ENCODE results near the gene CCDC137. TPM values are rescaled to one million over a fixed set of nuclear protein-coding genes. Genes with fewer than 3 reads are reported as not detected.

CCDC137 gene
- total RNA-seq, 2 experiments from 2014 or later: 34.0 to 36.8 TPM

DNA sequence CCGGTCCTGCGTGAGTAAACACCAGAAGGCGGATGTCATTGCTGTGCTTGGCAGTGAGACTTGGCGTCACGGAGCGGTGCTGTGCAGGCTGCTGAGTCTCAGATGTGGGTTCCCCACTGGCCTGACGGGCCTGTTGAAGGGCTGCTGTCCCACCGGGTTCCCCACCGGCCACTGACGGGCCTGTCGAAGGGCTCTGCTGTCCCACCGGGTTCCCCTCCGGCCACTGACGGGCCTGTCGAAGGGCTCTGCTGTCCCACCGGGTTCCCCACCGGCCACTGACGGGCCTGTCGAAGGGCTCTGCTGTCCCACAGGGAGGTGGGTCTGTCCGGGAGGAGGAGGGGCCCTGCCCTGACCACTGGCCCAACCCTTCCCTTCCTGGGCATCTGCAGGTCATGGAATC, 20.1 kb downstream of the CCDC137 start:
- H3K36me3 Mint-ChIP-seq: peaks cover 47% of the 10 kb centered on the region
- ChIA-PET CTCF (interaction anchor here (1.3 kb wide), 1 partner anchor 9 kb away, joined by 3 read pairs; no protein-coding TSS in a partner anchor), POLR2A (no interaction called here)
- intact Hi-C loops (cut with micrococcal nuclease): no loop called here
- H3K27me3 Mint-ChIP-seq: peaks cover 2% of the 10 kb centered on the region
- H3K27ac Mint-ChIP-seq: no peak overlapping the region
- peaks cover 32% of the 10 kb centered on the region for H3K4me1 Mint-ChIP-seq (ENCODE audit: low read depth)
- no peak for DNase-seq
- H3K9me3 Mint-ChIP-seq: no peaks in the 10 kb centered on the region
- H3K4me3 Mint-ChIP-seq: no peak overlapping the region

DNA sequence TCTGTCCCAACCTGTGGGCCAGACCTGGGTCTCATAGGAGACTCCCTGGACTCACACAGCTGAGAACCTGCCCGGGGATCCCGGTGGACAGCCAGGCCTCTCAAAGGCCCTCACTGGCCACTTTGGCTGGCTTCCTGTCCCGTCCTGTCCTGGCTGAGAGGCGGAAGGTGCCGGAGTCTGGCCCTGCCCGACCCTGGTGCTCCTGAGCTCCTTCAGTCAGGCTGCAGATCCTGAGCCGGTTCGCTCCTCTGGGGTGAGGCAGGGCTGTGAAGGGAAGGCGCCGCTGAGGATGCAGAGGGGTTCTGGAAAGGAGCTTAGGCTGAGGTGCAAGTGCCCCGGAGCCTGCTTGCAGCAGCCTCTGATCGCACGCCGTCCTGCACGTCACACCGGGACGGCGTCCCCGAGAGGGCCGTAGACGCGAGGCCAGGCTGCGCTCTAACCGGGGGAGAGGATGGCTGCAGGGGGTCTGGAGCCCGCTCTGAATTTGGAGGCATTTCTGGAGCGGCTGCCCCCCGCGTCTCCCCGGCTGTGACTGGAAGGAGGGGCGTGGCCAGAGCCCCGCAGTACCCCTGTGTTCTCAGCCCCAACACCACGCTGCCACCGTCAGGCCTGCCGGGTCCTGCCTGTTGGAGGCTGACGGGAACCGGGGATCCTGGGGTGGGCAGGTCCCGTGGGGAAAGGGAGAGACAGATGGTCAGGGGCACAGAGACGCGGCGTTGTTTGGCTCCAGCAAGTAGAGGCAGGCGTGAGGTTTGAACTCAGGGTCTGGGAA, 21.4 kb downstream of the CCDC137 start:
- peaks cover 53% of the 10 kb centered on the region for H3K36me3 Mint-ChIP-seq
- H3K4me3 Mint-ChIP-seq: no peak overlapping the region
- H3K9me3 Mint-ChIP-seq: no peaks in the 10 kb centered on the region
- DNase-seq: no peak
- CTCF ChIA-PET: no interaction called here
- H3K27me3 Mint-ChIP-seq: peaks cover 2% of the 10 kb centered on the region
- no peak overlapping the region for H3K27ac Mint-ChIP-seq
- H3K4me1 Mint-ChIP-seq (ENCODE audit: low read depth): peaks cover 22% of the 10 kb centered on the region
- POLR2A ChIA-PET: no interaction called here
- intact Hi-C loops (cut with micrococcal nuclease): no loop called here

DNA sequence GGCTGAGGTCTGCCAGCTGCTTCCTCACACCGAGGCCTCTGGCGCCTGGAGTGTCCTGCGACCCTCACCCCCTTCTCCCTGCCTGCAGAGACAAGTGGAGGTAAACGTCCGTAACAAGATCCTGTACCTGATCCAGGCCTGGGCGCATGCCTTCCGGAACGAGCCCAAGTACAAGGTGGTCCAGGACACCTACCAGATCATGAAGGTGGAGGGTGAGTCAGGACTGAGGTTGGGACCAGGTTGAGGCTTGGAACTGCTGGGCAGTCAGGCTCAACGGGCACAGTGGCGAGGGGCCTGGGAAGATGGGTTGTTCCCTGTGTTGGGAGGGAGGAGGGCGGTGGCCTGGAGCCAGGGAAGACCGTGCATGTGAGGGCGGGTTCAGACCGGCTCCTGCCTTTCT, 22.1 kb downstream of the CCDC137 start:
- H3K4me1 Mint-ChIP-seq (ENCODE audit: low read depth): peaks cover 22% of the 10 kb centered on the region
- peaks cover 2% of the 10 kb centered on the region for H3K27me3 Mint-ChIP-seq
- H3K4me3 Mint-ChIP-seq: no peak overlapping the region
- POLR2A ChIA-PET: no interaction called here
- H3K27ac Mint-ChIP-seq: no peak overlapping the region
- H3K36me3 Mint-ChIP-seq: peaks cover 53% of the 10 kb centered on the region
- DNase-seq: no peak
- H3K9me3 Mint-ChIP-seq: no peaks in the 10 kb centered on the region
- CTCF ChIA-PET: no interaction called here
- intact Hi-C loops (cut with micrococcal nuclease): no loop called here

DNA sequence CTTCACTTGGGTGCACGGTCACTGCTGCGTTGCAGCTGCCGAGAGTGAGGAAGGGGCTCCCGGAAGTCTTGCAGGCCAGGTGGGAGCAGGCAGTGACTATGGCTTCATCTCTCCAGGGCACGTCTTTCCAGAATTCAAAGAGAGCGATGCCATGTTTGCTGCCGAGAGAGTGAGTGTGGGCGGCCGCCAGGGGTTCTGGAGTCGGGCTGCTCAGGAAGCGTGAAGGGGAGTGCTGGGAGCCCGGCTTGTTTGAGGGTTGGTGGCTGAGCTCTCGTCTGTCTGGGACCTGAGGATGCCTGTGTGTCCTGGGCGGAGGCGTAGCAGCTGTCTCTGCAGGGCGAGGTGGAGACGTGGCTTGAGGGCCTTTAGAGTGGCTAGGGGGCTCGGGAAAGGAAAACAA, 23.5 kb downstream of the CCDC137 start:
- Mint-ChIP-seq H3K4me1 (ENCODE audit: low read depth) (peaks cover 14% of the 10 kb centered on the region), H3K9me3 (no peaks in the 10 kb centered on the region), H3K27ac (no peak overlapping the region), H3K27me3 (no peaks in the 10 kb centered on the region), H3K4me3 (no peak overlapping the region), H3K36me3 (peaks cover 48% of the 10 kb centered on the region)
- ChIA-PET CTCF (no interaction called here), POLR2A (interaction anchor here (1.9 kb wide), 1 partner anchor 13 kb away, joined by 8 read pairs; the partner anchor contains the start of gene MRPL12)
- intact Hi-C loops (cut with micrococcal nuclease): no loop called here
- DNase-seq: no peak

DNA sequence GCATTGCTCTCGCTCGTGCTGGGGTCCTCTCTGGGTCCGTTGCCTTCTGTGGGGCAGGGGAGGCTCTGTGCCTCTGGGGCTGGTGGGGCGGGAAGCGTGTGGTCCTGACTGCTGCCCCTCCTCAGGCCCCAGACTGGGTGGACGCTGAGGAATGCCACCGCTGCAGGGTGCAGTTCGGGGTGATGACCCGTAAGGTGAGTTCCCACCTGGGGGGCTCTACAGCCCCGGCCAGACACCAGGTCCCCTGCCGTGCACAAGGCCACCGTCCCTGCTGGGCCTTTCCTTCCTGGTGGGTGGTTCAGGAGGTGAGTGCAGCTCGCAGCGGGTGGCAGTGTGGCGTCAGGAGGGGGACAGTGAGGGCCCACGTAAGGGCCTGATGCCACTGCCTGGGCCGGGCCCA, 24.0 kb downstream of the CCDC137 start:
- H3K36me3 Mint-ChIP-seq: peaks cover 46% of the 10 kb centered on the region
- H3K27ac Mint-ChIP-seq: no peak overlapping the region
- no peaks in the 10 kb centered on the region for H3K27me3 Mint-ChIP-seq
- H3K9me3 Mint-ChIP-seq: no peaks in the 10 kb centered on the region
- H3K4me1 Mint-ChIP-seq (ENCODE audit: low read depth): peaks cover 10% of the 10 kb centered on the region
- H3K4me3 Mint-ChIP-seq: no peak overlapping the region
- CTCF ChIA-PET: no interaction called here
- no peak for DNase-seq
- POLR2A ChIA-PET: interaction anchor here (1.9 kb wide), 1 partner anchor 12 kb away, joined by 8 read pairs; the partner anchor contains the start of gene MRPL12
- intact Hi-C loops (cut with micrococcal nuclease): no loop called here

DNA sequence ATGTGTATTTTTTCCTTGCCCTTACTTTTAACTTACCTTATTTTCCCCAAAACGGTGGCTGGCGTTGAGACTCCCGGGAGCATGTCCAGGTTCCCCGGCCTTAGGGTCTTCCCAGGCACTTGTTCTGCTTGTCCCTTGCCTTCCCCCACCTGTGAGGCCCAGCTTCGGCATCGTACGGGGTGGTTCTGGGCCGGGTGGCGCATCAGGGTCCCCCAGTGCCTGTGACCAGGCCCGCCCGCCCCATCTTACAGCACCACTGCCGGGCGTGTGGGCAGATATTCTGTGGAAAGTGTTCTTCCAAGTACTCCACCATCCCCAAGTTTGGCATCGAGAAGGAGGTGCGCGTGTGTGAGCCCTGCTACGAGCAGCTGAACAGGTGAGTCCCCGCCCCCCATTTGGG, 24.7 kb downstream of the CCDC137 start:
- ChIA-PET POLR2A (no interaction called here), CTCF (no interaction called here)
- intact Hi-C loops (cut with micrococcal nuclease): no loop called here
- Mint-ChIP-seq H3K4me3 (no peak overlapping the region), H3K36me3 (peaks cover 45% of the 10 kb centered on the region), H3K9me3 (no peaks in the 10 kb centered on the region), H3K4me1 (ENCODE audit: low read depth) (peaks cover 5% of the 10 kb centered on the region), H3K27ac (no peak overlapping the region), H3K27me3 (no peaks in the 10 kb centered on the region)
- no peak for DNase-seq

DNA sequence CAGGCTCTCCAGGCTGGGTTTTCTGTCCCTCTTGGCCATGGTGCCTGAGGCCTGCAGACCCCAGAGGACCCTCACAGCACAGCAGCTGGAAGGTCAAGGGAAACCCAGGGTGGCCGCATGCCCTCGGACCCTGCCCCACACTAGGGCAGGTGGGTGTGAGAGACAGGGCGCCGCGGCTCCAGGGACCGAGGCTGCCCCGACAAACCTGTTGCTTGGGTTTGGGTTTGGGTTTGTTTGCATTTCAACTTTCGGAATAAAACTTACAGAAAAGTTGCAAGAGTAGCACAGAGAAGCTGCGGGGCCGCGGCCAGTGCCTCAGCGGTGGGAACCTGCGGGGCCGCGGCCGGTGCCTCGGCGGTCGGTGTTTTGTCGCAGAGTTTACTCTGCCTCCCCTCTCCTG, 25.1 kb downstream of the CCDC137 start:
- POLR2A ChIA-PET: no interaction called here
- no peaks in the 10 kb centered on the region for H3K9me3 Mint-ChIP-seq
- no peak overlapping the region for H3K4me3 Mint-ChIP-seq
- H3K36me3 Mint-ChIP-seq: peaks cover 42% of the 10 kb centered on the region
- DNase-seq: no peak
- intact Hi-C loops (cut with micrococcal nuclease): no loop called here
- H3K27ac Mint-ChIP-seq: no peak overlapping the region
- H3K27me3 Mint-ChIP-seq: no peaks in the 10 kb centered on the region
- H3K4me1 Mint-ChIP-seq (ENCODE audit: low read depth): peaks cover 3% of the 10 kb centered on the region
- CTCF ChIA-PET: interaction anchor here (1.7 kb wide), 1 partner anchor 15 kb away, joined by 4 read pairs; no protein-coding TSS in a partner anchor

DNA sequence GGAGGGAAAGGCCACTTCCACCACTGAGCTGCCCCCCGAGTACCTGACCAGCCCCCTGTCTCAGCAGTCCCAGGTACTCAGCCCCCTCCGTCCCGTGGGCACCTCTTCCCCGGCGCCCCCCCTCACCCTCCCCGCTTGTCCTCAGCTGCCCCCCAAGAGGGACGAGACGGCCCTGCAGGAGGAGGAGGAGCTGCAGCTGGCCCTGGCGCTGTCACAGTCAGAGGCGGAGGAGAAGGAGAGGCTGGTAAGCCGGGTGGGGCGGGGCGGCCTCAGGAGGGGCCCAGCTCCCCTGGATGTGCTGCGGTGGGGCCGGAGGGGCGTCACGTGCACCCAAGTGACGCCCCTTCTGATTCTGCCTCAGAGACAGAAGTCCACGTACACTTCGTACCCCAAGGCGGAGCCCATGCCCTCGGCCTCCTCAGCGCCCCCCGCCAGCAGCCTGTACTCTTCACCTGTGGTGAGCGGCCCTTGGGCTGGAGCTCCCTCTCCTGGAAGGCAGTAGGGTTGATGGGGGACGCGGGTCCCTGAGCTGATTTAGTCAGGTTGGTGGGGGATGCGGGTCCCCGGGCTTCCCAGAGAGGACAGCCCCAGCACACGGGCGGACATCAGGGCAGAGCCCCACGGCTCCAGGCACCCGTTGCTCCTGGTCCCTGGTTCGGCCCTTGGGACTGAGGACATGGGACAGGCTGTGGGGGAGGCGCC, 27.1 kb downstream of the CCDC137 start:
- Mint-ChIP-seq H3K4me1 (ENCODE audit: low read depth) (peaks cover 3% of the 10 kb centered on the region), H3K4me3 (no peak overlapping the region), H3K27ac (no peak overlapping the region), H3K27me3 (no peaks in the 10 kb centered on the region), H3K36me3 (peaks cover 35% of the 10 kb centered on the region), H3K9me3 (no peaks in the 10 kb centered on the region)
- POLR2A ChIA-PET: interaction anchor here (1.3 to 1.8 kb wide), 2 partner anchors 8 to 10 kb away, joined by 3 to 7 read pairs; partner anchors contain the start of gene MRPL12
- intact Hi-C loops (cut with micrococcal nuclease): no loop called here
- CTCF ChIA-PET: interaction anchor here (1.7 kb wide), 1 partner anchor 18 kb away, joined by 4 read pairs; no protein-coding TSS in a partner anchor
- no peak for DNase-seq

DNA sequence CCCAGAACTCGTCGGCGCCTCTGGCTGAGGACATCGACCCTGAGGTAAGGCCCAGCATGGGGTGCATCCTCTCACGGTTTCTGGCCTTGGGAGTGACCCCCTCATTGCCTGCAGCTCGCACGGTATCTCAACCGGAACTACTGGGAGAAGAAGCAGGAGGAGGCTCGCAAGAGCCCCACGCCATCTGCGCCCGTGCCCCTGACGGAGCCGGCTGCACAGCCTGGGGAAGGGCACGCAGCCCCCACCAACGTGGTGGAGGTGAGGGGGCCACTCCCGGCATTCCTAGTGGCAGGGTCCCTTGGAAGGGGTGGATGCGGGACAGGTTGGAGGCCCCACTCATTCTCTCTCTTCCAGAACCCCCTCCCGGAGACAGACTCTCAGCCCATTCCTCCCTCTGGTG, 28.3 kb downstream of the CCDC137 start:
- Mint-ChIP-seq H3K36me3 (peaks cover 29% of the 10 kb centered on the region), H3K9me3 (no peaks in the 10 kb centered on the region)

DNA sequence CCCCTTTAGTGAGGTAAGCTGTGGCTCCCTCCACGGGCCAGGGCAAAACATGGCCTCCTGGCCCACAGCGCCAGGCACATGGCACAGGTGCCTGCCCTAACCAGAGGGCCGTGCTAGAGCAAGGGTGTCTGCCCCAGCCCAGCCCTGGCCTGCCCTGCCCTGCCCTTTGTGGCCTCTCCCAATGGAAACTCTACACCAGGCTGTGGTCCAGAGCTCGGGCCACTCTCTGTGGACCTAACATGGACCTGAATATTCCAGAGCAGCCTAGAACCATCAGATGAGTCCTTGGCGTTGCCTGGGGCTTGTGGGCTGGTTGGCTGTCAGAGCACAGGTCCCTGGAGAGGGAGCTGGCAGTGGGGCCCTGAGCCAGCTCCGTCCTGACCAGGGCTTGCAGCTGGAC, 28.7 kb downstream of the CCDC137 start:
- H3K4me3 Mint-ChIP-seq: no peak overlapping the region
- H3K27me3 Mint-ChIP-seq: no peaks in the 10 kb centered on the region
- CTCF ChIA-PET: interaction anchor here (1.0 kb wide), 1 partner anchor 9 kb away, joined by 3 read pairs; no protein-coding TSS in a partner anchor
- no peak for DNase-seq
- intact Hi-C loops (cut with micrococcal nuclease): no loop called here
- peaks cover 5% of the 10 kb centered on the region for H3K4me1 Mint-ChIP-seq (ENCODE audit: low read depth)
- no peaks in the 10 kb centered on the region for H3K9me3 Mint-ChIP-seq
- H3K36me3 Mint-ChIP-seq: peaks cover 25% of the 10 kb centered on the region
- no peak overlapping the region for H3K27ac Mint-ChIP-seq
- POLR2A ChIA-PET: interaction anchor here (1.5 kb wide), 1 partner anchor 11 kb away, joined by 5 read pairs; no protein-coding TSS in a partner anchor

More for the DNA sequence above, 28.3 kb downstream of the CCDC137 start:
- DNase-seq: no peak
- Mint-ChIP-seq H3K4me1 (ENCODE audit: low read depth) (peaks cover 5% of the 10 kb centered on the region), H3K4me3 (no peak overlapping the region), H3K27me3 (no peaks in the 10 kb centered on the region), H3K27ac (no peak overlapping the region)
- ChIA-PET CTCF (no interaction called here), POLR2A (no interaction called here)
- intact Hi-C loops (cut with micrococcal nuclease): no loop called here

DNA sequence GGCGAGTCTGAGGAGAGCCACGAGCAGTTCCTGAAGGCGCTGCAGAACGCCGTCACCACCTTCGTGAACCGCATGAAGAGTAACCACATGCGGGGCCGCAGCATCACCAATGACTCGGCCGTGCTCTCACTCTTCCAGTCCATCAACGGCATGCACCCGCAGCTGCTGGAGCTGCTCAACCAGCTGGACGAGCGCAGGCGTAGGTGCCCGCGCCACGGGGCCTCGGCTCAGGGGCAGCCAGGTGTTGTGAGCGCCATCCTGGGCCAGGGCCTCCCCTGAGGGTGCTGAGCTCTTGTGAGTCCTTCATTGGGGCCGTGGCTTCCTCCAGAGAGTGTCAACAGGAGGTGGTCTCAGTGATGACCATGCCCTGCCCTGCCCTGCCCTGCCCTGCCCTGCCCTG, 29.3 kb downstream of the CCDC137 start:
- H3K9me3 Mint-ChIP-seq: no peaks in the 10 kb centered on the region
- H3K4me3 Mint-ChIP-seq: no peak overlapping the region
- intact Hi-C loops (cut with micrococcal nuclease): no loop called here
- ChIA-PET POLR2A (interaction anchor here (1.5 kb wide), 1 partner anchor 11 kb away, joined by 5 read pairs; no protein-coding TSS in a partner anchor), CTCF (interaction anchor here (1.0 kb wide), 1 partner anchor 10 kb away, joined by 3 read pairs; no protein-coding TSS in a partner anchor)
- peaks cover 7% of the 10 kb centered on the region for H3K4me1 Mint-ChIP-seq (ENCODE audit: low read depth)
- peaks cover 25% of the 10 kb centered on the region for H3K36me3 Mint-ChIP-seq
- DNase-seq: no peak
- H3K27ac Mint-ChIP-seq: no peak overlapping the region
- H3K27me3 Mint-ChIP-seq: no peaks in the 10 kb centered on the region

DNA sequence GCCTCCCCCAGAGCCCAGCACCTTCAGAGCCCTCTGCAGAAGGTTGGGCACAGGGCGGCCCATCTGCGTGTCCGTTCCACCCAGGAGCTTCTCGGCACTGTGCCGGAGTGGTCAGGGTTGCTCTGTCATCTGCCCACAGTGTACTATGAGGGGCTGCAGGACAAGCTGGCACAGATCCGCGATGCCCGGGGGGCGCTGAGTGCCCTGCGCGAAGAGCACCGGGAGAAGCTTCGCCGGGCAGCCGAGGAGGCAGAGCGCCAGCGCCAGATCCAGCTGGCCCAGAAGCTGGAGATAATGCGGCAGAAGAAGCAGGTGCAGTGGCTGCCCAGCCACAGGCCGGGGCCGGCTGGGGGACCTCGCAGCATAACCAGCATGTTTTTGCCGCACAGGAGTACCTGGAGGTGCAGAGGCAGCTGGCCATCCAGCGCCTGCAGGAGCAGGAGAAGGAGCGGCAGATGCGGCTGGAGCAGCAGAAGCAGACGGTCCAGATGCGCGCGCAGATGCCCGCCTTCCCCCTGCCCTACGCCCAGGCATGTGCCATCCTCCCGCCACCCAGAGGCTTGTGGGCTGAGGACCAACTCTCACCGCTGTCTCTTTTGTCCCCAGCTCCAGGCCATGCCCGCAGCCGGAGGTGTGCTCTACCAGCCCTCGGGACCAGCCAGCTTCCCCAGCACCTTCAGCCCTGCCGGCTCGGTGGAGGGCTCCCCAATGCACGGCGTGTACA, 29.8 kb downstream of the CCDC137 start:
- intact Hi-C loops (cut with micrococcal nuclease): no loop called here
- ChIA-PET CTCF (interaction anchor here (1.0 kb wide), 1 partner anchor 10 kb away, joined by 3 read pairs; no protein-coding TSS in a partner anchor), POLR2A (interaction anchor here (1.5 kb wide), 1 partner anchor 12 kb away, joined by 5 read pairs; no protein-coding TSS in a partner anchor)
- no peak for DNase-seq
- no peaks in the 10 kb centered on the region for H3K27me3 Mint-ChIP-seq
- H3K4me3 Mint-ChIP-seq: no peak overlapping the region
- no peaks in the 10 kb centered on the region for H3K9me3 Mint-ChIP-seq
- peaks cover 13% of the 10 kb centered on the region for H3K4me1 Mint-ChIP-seq (ENCODE audit: low read depth)
- H3K27ac Mint-ChIP-seq: no peak overlapping the region
- H3K36me3 Mint-ChIP-seq: peaks cover 23% of the 10 kb centered on the region

Measured in activated CD4-positive, alpha-beta memory T cell treated with anti-CD3 and anti-CD28 coated beads for 36 hours (primary cell).